Parathyroid adenoma (tissue), 2 donors: ENCODE measurements around the gene PNMA8B.

Experiments used
- H2AFZ ChIP-seq: fragments of 300-600 bp; sonication (generic); one replicate; pipeline ENCODE4 v1.7.0; 2017; ENCODE audit warnings: antibody characterized with exemption, mild to moderate bottlenecking
- H3K27ac ChIP-seq: fragments of 300-600 bp; sonication (generic); one replicate; pipeline ENCODE4 v1.7.0; 2017
- H3K27me3 ChIP-seq: fragments of 300-600 bp; sonication (generic); one replicate; pipeline ENCODE4 v1.7.0; 2017; ENCODE audit warnings: low read length; ENCODE audit not compliant: control insufficient read depth, insufficient read depth
- H3K36me3 ChIP-seq: fragments of 300-600 bp; sonication (generic); one replicate; pipeline ENCODE4 v1.7.0; 2017; ENCODE audit warnings: low read length; ENCODE audit not compliant: control insufficient read depth, insufficient read depth
- H3K4me1 ChIP-seq: fragments of 300-600 bp; sonication (generic); one replicate; pipeline ENCODE4 v1.7.0; 2017; ENCODE audit warnings: control low read depth
- H3K4me2 ChIP-seq: fragments of 300-600 bp; sonication (generic); one replicate; pipeline ENCODE4 v1.7.0; 2017; ENCODE audit warnings: low read length
- H3K4me3 ChIP-seq: fragments of 300-600 bp; sonication (generic); one replicate; pipeline ENCODE4 v1.7.0; 2017; ENCODE audit warnings: low read depth, low read length
- H3K79me2 ChIP-seq: fragments of 300-600 bp; sonication (generic); one replicate; pipeline ENCODE4 v1.7.0; 2017; ENCODE audit warnings: control low read depth
- H3K9ac ChIP-seq: fragments of 300-600 bp; sonication (generic); one replicate; pipeline ENCODE4 v1.7.0; 2017; ENCODE audit warnings: mild to moderate bottlenecking
- H3K9me3 ChIP-seq: fragments of 300-600 bp; sonication (generic); one replicate; pipeline ENCODE4 v1.7.0; 2017; ENCODE audit warnings: low read length; ENCODE audit not compliant: control insufficient read depth
- TF ChIP-seq, protein P1 (sequence below): fragments of 300-600 bp; sonication (generic); IDR thresholded peaks from one replicate; pipeline ENCODE4 v1.7.0; 2017; ENCODE audit warnings: antibody characterized with exemption, mild to moderate bottlenecking
- donor health status: primary hyperparathyroidism.

The PNMA8B gene

DNA sequence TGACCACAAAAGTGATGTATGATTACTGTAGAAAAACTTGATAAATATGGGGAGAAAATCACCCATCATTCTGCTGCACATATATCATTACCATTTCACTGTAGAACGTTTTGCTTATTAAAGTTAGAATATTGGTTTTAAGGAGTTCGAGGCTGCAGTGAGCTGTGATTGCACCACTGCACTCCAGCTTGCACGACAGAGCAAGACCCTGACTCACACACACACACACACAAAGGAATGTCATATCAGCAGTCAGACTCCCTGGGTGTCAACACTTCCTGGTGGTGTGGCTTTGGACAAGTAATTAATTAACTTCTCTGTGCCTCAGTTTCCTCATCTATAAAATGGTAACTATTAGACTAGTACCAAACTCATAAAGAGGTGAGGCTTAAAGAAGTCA lies 13.0 kb downstream of the PNMA8B start:
- Histone ChIP-seq H3K9ac (no peak overlapping the region), H2AFZ (no peak overlapping the region), H3K79me2 (no peaks in the 10 kb centered on the region), H3K4me3 (no peak overlapping the region), H3K27ac (no peak overlapping the region), H3K36me3 (no peaks in the 10 kb centered on the region), H3K4me2 (no peak overlapping the region), H3K9me3 (no peaks in the 10 kb centered on the region), H3K27me3 (no peaks in the 10 kb centered on the region), H3K4me1 (peaks cover 2% of the 10 kb centered on the region)
- TF ChIP-seq, protein P1, sequence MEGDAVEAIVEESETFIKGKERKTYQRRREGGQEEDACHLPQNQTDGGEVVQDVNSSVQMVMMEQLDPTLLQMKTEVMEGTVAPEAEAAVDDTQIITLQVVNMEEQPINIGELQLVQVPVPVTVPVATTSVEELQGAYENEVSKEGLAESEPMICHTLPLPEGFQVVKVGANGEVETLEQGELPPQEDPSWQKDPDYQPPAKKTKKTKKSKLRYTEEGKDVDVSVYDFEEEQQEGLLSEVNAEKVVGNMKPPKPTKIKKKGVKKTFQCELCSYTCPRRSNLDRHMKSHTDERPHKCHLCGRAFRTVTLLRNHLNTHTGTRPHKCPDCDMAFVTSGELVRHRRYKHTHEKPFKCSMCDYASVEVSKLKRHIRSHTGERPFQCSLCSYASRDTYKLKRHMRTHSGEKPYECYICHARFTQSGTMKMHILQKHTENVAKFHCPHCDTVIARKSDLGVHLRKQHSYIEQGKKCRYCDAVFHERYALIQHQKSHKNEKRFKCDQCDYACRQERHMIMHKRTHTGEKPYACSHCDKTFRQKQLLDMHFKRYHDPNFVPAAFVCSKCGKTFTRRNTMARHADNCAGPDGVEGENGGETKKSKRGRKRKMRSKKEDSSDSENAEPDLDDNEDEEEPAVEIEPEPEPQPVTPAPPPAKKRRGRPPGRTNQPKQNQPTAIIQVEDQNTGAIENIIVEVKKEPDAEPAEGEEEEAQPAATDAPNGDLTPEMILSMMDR, result no peak

- Histone ChIP-seq H3K27ac (no peak overlapping the region), H2AFZ (no peak overlapping the region), H3K9me3 (no peaks in the 10 kb centered on the region), H3K27me3 (no peaks in the 10 kb centered on the region), H3K36me3 (no peaks in the 10 kb centered on the region), H3K4me1 (no peaks in the 10 kb centered on the region), H3K4me3 (no peak overlapping the region), H3K79me2 (no peaks in the 10 kb centered on the region), H3K4me2 (no peak overlapping the region), H3K9ac (no peak overlapping the region)
- TF ChIP-seq, protein P1, result no peak
Measured at GRCh38 chr19:46481947-46482346, 13.7 kb downstream of the PNMA8B start.

DNA sequence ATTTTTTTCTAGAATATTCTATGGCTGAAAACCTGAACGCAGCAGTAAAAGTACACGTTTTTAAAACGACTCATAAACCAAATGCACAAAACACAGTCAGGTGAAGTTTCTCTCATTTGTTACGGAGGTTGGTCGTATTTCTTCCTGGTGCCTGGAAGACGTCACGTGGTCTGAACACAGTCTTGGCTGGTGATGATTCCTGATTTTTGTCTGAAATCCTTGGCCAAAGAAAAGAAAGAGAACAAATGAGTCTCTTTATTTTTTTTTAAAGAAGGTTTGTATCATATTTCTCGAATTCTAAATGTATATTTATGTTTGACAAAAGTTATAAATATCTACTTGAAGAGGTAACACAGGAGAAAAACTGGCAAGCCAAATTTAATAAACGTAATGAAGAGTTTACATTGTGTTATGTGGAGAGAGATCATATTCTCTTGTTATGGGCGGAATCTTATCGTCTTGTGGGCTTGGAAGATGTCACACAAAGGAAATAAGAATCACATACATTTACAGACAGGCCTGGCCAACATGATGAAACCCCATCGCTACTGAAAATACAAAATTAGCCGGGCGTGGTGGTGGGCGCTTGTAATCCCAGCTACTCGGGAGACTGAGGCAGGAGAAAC lies 14.3 kb downstream of the PNMA8B start:
- H3K4me2 ChIP-seq, result no peak overlapping the region
- no peak overlapping the region for H3K9ac ChIP-seq

GRCh38 chr19:46480415-46480814 lies 15.3 kb downstream of the PNMA8B start:
- Histone ChIP-seq H3K9ac (no peak overlapping the region), H3K36me3 (no peaks in the 10 kb centered on the region), H3K27me3 (no peaks in the 10 kb centered on the region)

More for the DNA sequence above, 14.3 kb downstream of the PNMA8B start:
- Histone ChIP-seq H3K4me1 (no peaks in the 10 kb centered on the region), H3K27me3 (no peaks in the 10 kb centered on the region), H2AFZ (no peak overlapping the region), H3K4me3 (no peak overlapping the region), H3K27ac (no peak overlapping the region), H3K36me3 (no peaks in the 10 kb centered on the region), H3K79me2 (no peaks in the 10 kb centered on the region), H3K9me3 (no peaks in the 10 kb centered on the region)
- TF ChIP-seq, protein P1, result no peak

More at GRCh38 chr19:46480415-46480814, 15.3 kb downstream of the PNMA8B start:
- H3K27ac ChIP-seq, result no peak overlapping the region
- no peak overlapping the region for H2AFZ ChIP-seq
- H3K9me3 ChIP-seq, result no peaks in the 10 kb centered on the region
- no peaks in the 10 kb centered on the region for H3K4me1 ChIP-seq
- H3K4me2 ChIP-seq, result no peak overlapping the region
- H3K4me3 ChIP-seq, result no peak overlapping the region
- H3K79me2 ChIP-seq, result no peaks in the 10 kb centered on the region
- TF ChIP-seq, protein P1, result no peak
